GM12875 (cell line): ENCODE data around the gene KCTD4.

Experiments
- H3K4me3 ChIP-seq: one replicate; pipeline ENCODE4 v1.5.1; 2011; ENCODE audit warnings: low read depth, low read length, control low read depth
- TF ChIP-seq, protein P1 (sequence below): IDR thresholded peaks from 2 replicates; pipeline ENCODE4 v1.5.1; 2011; ENCODE audit warnings: low read depth, mild to moderate bottlenecking, control low read depth, inconsistent platforms, low read length, moderate library complexity, borderline replicate concordance; ENCODE audit not compliant: insufficient read depth

The KCTD4 gene

DNA sequence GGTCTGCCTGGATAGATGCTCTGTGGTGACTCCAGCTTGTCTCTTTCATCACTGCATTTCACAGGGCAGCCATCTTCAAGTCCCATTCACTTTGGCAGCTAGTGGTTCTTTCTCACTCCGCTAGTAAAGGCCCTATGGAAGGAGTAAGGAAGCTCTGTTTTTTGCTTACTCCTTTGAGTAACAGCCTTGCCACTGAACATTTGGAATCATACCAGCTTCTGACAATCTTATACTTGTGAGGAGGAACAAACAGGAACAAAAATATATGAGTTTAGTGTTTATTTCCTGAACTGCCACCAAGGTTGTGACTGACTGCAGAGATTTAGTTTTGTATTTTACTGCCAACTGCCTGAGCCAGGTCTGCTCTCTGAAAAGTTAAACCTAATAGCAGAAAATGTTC lies 38.7 kb downstream of the KCTD4 start:
- no peak overlapping the region for H3K4me3 ChIP-seq
- TF ChIP-seq, protein P1, sequence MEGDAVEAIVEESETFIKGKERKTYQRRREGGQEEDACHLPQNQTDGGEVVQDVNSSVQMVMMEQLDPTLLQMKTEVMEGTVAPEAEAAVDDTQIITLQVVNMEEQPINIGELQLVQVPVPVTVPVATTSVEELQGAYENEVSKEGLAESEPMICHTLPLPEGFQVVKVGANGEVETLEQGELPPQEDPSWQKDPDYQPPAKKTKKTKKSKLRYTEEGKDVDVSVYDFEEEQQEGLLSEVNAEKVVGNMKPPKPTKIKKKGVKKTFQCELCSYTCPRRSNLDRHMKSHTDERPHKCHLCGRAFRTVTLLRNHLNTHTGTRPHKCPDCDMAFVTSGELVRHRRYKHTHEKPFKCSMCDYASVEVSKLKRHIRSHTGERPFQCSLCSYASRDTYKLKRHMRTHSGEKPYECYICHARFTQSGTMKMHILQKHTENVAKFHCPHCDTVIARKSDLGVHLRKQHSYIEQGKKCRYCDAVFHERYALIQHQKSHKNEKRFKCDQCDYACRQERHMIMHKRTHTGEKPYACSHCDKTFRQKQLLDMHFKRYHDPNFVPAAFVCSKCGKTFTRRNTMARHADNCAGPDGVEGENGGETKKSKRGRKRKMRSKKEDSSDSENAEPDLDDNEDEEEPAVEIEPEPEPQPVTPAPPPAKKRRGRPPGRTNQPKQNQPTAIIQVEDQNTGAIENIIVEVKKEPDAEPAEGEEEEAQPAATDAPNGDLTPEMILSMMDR = no peak

DNA sequence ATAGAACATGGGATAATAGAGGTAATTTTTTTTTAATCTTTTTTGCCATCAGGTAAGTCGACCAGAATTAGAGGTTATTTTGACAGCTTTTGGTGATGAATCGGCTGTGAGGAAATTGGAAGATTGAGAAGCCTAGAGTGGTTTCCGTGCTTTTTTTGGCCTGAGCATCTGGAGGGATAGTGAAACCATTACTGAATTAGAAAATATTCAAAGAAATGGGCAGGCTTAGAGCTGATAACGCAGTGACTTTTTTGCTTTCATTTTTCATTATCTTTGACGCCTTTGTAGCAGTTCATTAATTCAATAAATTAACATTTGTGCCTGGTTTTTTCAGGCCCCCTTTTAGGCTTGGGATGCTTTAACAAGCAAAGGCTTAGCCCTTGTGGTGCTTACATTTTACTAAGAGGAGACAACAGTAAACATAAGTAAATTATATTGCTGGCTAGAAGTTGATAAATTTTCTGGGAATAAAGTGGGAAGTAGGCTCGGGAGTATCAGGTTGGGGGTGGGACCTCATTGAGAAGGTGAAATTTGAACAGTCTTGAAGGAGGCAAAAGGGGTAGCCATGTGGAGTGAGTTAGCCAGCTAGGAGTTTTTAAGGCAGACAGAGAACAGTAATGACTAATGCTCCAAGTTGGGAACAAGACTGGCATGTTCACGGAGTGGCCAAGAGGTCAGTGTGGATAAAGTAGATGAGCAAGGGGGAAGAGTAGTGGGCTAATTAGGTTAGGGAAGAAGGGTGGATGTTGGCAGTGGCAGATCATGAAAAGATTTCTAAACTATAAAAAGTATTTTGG lies 44.1 kb downstream of the KCTD4 start:
- TF ChIP-seq, protein P1 = no peak
- no peak overlapping the region for H3K4me3 ChIP-seq

DNA sequence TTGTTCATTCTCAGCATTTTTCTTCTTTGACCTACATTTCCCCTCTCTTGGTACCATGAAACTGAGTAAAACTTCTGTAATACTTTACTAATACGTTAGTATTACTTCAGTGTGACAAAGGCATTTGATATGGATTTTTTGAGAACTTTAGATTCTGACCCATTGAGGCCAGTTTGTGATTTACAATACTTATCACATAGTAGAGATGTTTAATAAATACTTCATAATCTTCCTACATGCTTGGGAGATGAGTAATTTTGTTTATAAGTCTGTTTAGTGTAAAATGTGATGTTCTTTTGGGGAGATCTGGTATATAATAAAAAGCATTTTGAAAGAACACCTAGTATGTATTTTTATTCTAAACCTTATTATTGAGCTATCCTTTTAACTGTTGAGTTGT lies 50.9 kb downstream of the KCTD4 start:
- H3K4me3 ChIP-seq = no peak overlapping the region
- TF ChIP-seq, protein P1 = no peak

DNA sequence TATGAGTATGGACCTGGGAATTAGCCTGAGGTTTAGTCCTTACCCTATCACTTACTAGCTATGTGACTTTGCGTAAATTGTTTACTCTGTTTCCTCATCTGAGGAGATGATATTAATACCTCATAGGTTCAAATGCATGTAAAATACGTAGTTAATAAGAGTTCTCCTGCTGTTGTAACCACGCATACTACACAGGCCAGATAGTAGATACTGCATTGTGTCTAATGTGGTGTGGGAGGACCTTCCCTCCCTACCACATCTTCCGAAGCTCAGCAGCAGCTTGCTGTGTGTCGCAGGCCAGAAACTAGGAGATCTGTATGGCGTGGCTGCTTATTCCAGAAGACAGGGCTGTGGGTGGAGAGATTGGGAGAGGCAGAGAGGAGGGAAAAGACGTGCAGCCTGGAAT lies 57.5 kb downstream of the KCTD4 start:
- no peak overlapping the region for H3K4me3 ChIP-seq
- TF ChIP-seq, protein P1 = no peak
